Gastrocnemius medialis (tissue), 4 donors: ENCODE data around the gene PDZRN3. TPM values are rescaled to one million over a fixed set of nuclear protein-coding genes. Genes with fewer than 3 reads are reported as not detected.

Source experiments
- ATAC-seq, 2 donors: fragments of 150-250 bp; one replicate each; pipeline ENCODE4 v1.9.1; 2016
- DNase-seq, 2 donors: peaks; one replicate each; pipeline ENCODE4 v3.0.0-alpha.2; 2019
- H3K27ac ChIP-seq, 4 donors: fragments of 200-600 bp; sonication (generic); 1 replicate in 1 of 4; 2 replicates in 3 of 4; pipeline ENCODE4 v1.5.1; 2016 to 2018; ENCODE audit warnings: mild to moderate bottlenecking in 2 of 4, moderate library complexity in 1 of 4
- H3K27me3 ChIP-seq, 3 donors: fragments of 200-600 bp; sonication (generic) in 2 of 3; 1 replicate in 1 of 3; 2 replicates in 2 of 3; pipeline versions ENCODE4 v1.5.1 to v1.6.0; 2016 to 2019; ENCODE audit warnings: mild to moderate bottlenecking in 1 of 3, moderate library complexity in 1 of 3
- H3K36me3 ChIP-seq, 2 donors: fragments of 200-600 bp; sonication (generic) in 1 of 2; one replicate each; pipeline ENCODE4 v1.5.1; 2017 to 2018
- H3K4me1 ChIP-seq, 2 donors: fragments of 200-600 bp; sonication (generic) in 1 of 2; one replicate each; pipeline ENCODE4 v1.5.1; 2016 to 2017; ENCODE audit warnings: mild to moderate bottlenecking in 2 of 2
- H3K4me3 ChIP-seq, 4 donors: fragments of 200-600 bp; sonication (generic) in 3 of 4; 1 replicate in 1 of 4; 2 replicates in 3 of 4; pipeline ENCODE4 v1.5.1; 2016 to 2019; ENCODE audit warnings: mild to moderate bottlenecking in 2 of 4
- H3K9me3 ChIP-seq, 3 donors: fragments of 200-600 bp; sonication (generic) in 2 of 3; 1 replicate in 1 of 3; 2 replicates in 2 of 3; pipeline ENCODE4 v1.5.1; 2016 to 2019
- CTCF ChIP-seq, 5 experiments: fragments of 450-650 bp in 3 of 5; fragments of 200-600 bp in 2 of 5; sonication (generic) in 2 of 5; IDR thresholded peaks in 4 of 5; conservative IDR thresholded peaks in 1 of 5; 1 replicate in 4 of 5; 2 replicates in 1 of 5; pipeline ENCODE4 v1.5.1; 2016 to 2019; ENCODE audit warnings: antibody characterized with exemption in 5 of 5, mild to moderate bottlenecking in 3 of 5, moderate library complexity in 3 of 5
- POLR2A ChIP-seq, 2 donors: fragments of 450-650 bp; IDR thresholded peaks; one replicate each; pipeline ENCODE4 v1.6.1; 2017; ENCODE audit warnings: antibody characterized with exemption in 2 of 2, mild to moderate bottlenecking in 2 of 2, moderate library complexity in 2 of 2
- in situ Hi-C, 4 donors: fragments of 200-750 bp; cut with MboI; loops; one replicate each; pipeline versions ENCODE4 v1.15.0 to v1.8.0; 2017; ENCODE audit warnings: low sequenced_read_pairs in 4 of 4
- intact Hi-C: fragments of 100-400 bp; cut with DNase I; formaldehyde crosslinking; loops from one replicate; pipeline ENCODE4 v1.15.1; 2023; ENCODE audit warnings: low total_unique reads
- total RNA-seq, 4 donors: library from RNA; depleted of rRNA; stranded (reverse); fragments of >200 nt; gene quantifications; one replicate each; pipeline versions ENCODE4 v1.1.0 to v1.2.3, GENCODE V29; 2016

The PDZRN3 gene
- total RNA-seq, 4 donors from 2014 or later = 9.1 to 30.3 (median 24.7) TPM

DNA sequence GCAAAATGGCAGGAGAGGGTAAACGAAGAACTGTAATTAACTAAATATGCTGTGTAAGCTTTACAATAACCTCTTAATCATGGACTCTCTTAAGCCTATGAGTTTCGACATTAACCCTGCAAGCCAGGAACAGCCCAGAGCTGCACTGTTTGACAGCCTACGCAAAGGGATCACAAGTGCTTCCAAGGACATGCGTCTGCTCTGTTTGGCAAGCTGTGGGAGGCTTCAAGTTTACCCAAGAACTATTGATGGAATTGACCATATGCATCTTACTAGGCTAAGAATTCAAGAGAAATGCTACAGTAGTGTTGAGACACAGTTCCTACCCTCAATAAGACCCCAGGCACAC is 66.0 kb downstream of the PDZRN3 start:
- H3K36me3 ChIP-seq = no peaks in the 10 kb centered on the region

DNA sequence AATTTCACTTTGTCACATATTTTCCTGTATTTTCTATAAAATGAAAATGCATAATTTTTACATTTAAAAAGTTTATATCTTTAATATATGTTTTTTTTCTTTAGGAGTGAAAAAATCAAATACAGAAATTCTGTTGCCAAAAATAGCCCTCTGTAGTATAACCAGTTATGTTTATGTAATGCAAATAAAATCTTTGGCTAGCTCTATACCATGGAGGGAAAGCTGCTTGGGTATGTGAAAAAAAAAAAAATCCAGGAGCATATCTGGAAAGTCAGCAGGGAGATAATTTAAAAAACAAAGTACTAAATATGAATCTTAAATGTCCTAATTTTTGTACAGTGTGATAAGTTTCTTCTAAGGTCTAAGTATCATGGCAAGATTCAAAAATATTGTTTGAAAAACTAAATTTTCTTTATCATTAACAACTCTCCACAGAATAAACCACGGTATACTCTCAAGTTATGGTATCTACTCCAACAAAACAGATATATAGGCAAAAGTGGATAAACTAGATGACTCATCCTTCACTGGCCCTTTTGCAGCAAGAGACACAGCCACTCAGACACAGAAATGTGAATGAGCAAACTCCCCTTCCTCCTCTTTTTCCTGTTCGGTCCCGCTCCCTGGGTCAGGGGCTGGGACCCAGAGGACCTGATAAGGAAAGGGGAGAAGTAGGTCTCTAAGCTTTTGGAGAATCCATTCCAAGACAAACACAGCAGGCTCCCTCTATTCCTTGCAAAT is 66.6 kb downstream of the PDZRN3 start:
- no peaks in the 10 kb centered on the region for H3K27me3 ChIP-seq
- no peak for DNase-seq
- no peaks in the 10 kb centered on the region for H3K36me3 ChIP-seq
- peak; percentile 13 to 39 for ATAC-seq
- peaks cover 41 to 44% of the 10 kb centered on the region in 2 donors for H3K4me1 ChIP-seq
- TF ChIP-seq POLR2A (IDR thresholded peaks at IDR 0.05) (no peak), CTCF (IDR thresholded peaks at IDR 0.05 in 4 of 5, conservative IDR thresholded peaks at IDR 0.05 in 1 of 5) (no peak)
- in situ Hi-C loops = no loop called here
- peak overlapping the region; percentile 71 to 74 (median 74) for H3K27ac ChIP-seq
- intact Hi-C loops = no loop called here
- H3K9me3 ChIP-seq = no peaks in the 10 kb centered on the region
- peak overlapping the region in 1 of 4 donors; percentile 7 for H3K4me3 ChIP-seq

More for the DNA sequence above, 66.0 kb downstream of the PDZRN3 start:
- intact Hi-C loops = no loop called here
- DNase-seq (peak; percentile 63 to 77), ATAC-seq (peak; percentile 94 to 96)
- Histone ChIP-seq H3K27ac (peak overlapping the region; percentile 71 to 74 (median 74)), H3K27me3 (no peaks in the 10 kb centered on the region), H3K4me1 (peaks cover 46 to 47% of the 10 kb centered on the region in 2 donors), H3K4me3 (peak overlapping the region in 1 of 4 donors; percentile 7), H3K9me3 (no peaks in the 10 kb centered on the region)
- in situ Hi-C loops = no loop called here
- no peak for TF ChIP-seq CTCF (IDR thresholded peaks at IDR 0.05 in 4 of 5, conservative IDR thresholded peaks at IDR 0.05 in 1 of 5)

DNA sequence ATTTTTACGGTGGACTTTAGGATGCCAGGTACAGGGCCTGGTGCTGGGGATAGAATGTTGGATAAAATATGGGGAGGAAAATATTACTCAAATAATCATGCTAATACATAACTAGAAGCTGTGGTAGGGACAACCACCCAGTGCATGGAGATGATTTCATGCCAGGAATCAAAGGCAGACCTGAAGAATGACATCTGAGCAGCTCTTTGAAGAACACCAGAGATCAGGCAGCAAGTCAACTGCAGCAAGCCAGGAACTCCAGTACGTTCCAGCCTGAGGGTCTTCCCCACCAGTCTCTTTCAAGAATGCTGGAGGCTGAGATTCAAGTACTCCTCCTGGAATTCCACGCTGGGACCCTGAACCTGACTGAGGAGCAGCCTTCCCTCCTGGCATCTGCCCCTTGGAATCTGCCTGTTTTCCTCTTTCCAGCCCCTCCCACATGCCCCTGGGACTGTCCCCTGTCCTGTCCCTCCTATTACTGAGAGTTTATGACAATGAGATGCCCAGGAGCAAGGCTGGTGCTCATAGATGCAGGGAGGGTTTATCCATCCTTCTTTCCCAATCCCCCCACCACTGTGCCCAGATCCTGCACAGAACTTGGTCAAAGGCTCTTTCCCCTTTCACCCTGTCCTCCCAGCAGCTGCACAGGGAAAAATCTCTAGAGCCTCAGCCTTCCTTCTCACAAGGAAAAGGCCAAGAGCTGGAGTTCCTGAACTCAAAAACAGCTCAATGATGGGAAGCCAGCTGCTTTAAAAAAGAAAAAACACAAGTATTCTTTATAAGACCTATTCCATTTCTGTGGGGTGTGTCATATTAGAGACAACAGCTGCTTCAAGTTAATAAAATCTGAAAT is 68.0 kb downstream of the PDZRN3 start:
- peak overlapping the region; percentile 45 to 74 (median 66) for H3K27ac ChIP-seq
- no peaks in the 10 kb centered on the region for H3K36me3 ChIP-seq
- peaks cover 41 to 55% of the 10 kb centered on the region in 2 donors for H3K4me1 ChIP-seq
- DNase-seq (no peak), ATAC-seq (peak in 1 of 2 donors; percentile 23)
- in situ Hi-C loops = no loop called here
- no peaks in the 10 kb centered on the region for H3K9me3 ChIP-seq
- H3K27me3 ChIP-seq = no peaks in the 10 kb centered on the region
- intact Hi-C loops = no loop called here
- no peak overlapping the region for H3K4me3 ChIP-seq
- TF ChIP-seq POLR2A (IDR thresholded peaks at IDR 0.05) (no peak), CTCF (IDR thresholded peaks at IDR 0.05 in 4 of 5, conservative IDR thresholded peaks at IDR 0.05 in 1 of 5) (no peak)

- no peak for DNase-seq
- no peak for ATAC-seq
- no peaks in the 10 kb centered on the region for H3K9me3 ChIP-seq
- intact Hi-C loops = no loop called here
- peaks cover 42 to 54% of the 10 kb centered on the region in 2 donors for H3K4me1 ChIP-seq
- peak overlapping the region; percentile 15 to 45 (median 28) for H3K27ac ChIP-seq
- H3K4me3 ChIP-seq = no peak overlapping the region
- in situ Hi-C loops = no loop called here
- H3K27me3 ChIP-seq = no peaks in the 10 kb centered on the region
- H3K36me3 ChIP-seq = no peaks in the 10 kb centered on the region
- TF ChIP-seq POLR2A (IDR thresholded peaks at IDR 0.05) (no peak), CTCF (IDR thresholded peaks at IDR 0.05 in 4 of 5, conservative IDR thresholded peaks at IDR 0.05 in 1 of 5) (no peak)
Measured at GRCh38 chr3:73555076-73555475, 69.7 kb downstream of the PDZRN3 start.
